Stimulated activated CD8-positive, alpha-beta memory T cell treated with anti-CD3 and anti-CD28 coated beads, Interleukin-15, amount 100 ng/mL, for 4 hours (primary cell): ENCODE results near the gene KAZN.

Source experiments
- DNase-seq, 2 donors: peaks; one replicate each; pipeline ENCODE4 v3.0.0-alpha.2; 2020; ENCODE audit warnings: low read depth in 2 of 2

Gene KAZN

DNA sequence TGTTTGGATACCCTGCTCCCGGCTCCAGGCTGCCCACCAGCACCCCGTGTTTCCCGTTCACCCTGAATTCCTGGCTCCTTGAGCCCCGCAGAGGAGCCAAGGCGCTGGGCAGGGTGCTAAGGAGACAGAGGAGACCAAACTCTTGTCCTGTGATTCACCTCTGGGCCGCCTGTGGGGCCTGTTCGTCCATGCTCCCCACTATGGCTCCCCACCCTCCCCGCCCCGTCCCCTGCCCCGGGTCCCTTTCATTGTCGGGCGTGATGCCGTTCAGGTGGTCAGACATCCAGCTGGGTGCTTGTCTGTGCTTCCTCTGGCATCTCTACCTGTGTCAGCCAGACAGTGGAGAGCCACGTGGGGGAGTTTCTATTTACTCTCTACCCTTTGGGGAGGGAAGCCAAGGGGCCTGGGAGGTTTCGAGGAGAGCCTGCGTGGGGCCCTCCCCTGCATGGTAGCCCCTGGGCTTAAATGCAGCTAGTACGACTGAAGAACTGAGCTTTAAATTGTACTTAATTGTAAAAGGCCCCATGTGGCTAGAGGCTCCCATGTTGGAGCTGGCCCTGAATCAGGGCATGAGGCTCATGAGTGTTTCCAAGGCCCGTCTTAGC, 333.7 kb downstream of the KAZN start:
- DNase-seq = no peak

DNA sequence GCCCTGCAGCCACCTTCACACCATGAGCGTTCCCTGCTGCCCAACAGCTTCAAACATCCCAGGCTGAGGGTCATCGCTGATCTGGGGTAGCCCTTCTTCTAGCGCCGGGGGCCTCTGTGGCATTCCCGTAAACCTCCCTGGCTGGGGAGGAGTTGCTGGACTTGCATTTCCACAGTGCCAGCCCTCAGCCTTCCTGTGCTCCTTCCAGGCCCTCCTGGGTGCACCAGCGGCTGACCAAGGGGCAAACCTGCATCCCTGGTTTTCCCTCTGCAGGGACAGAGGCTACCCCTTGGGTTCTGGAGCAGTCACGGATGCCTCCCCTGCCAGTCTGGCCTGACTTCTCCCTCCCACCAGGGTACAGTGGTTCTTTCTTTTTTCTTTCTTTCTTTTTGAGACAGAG, 336.4 kb downstream of the KAZN start:
- DNase-seq = no peak

DNA sequence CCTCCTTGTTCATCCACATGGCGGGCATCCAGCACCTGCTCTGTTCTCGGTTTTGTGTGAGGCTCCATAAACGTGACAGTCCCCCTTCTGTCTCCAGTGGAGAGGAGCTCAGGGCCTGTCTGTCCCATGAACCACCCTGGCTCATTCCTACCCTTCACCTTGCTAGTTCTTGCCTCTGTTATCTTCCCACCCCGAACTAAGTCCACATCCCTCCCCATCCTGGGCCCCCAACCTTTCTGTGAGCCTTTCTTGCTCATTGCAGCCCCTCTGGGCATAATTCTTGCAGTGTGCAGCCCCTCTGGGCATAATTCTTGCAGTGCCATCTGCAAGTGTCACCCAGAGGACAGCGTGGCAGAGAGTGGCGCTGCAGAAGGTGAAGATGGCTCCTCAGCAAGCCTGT, 338.3 kb downstream of the KAZN start:
- no peak for DNase-seq

DNA sequence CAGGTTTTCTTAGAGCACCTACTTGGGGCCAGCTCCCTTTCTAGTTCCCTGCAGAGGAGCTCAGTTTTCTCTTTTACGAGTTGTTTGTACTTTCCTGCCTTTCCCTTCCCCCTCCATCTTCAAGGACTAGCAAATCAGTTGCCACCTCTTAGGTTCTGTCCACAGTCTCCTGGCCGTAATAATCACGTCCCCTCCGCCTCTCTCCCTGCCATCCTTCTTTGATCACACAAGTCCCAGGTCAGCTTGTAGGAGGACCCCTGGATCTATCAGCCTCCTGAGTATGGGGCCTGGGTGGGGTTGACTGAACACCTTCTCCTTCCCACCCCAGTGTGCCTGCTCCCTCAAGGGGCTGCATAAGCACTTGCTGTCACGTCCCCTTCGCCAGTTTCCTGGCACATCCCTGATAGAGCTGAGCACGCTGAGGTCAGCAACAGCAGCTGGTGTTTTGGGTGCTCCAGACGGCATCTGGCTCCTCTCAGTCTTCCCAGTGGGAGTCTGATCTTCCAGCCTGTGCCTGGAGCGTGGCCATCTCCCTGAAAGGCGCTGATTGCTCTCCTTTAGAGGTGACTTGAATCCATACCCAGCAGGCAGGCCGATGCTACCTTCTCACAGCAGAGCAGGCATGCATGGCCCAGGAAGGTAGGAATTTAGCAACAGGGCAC, 338.9 kb downstream of the KAZN start:
- DNase-seq = no peak

DNA sequence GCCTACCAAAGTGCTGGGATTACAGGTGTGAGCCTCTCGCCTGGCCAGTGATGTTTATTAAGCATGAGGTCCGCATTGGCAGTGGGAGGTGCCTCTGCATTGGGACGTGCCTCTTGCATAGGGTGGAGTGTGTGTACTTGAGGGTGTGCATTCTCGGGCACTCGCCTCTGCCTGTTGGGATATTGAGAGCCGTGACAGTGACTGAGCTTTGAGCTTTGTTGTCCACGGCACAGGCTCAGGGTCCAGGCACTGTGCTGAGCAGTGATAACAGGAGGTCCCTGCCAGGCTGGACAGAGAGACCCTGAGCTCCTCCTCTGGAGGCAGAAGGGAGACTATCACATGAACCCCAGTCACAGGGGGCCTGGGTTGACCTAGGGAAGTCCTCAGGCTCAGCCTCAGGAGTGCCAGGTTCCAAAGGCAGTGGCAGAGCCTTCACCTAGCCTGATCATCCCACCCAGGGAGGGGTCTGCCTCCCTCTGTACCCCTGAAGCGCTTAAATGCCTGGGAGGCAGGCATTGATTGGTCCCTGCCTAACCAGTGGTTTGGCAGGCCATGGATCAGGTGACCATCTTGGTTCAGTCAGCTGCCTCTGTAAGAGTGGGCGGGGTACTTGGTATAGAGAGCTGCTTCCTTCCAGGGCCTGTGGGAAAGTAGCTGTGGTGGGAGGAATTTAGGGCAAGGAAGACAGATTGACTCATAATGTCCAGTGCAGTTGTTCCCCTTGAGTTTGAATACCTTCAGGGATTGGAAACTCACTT, 341.2 kb downstream of the KAZN start:
- DNase-seq = no peak

DNA sequence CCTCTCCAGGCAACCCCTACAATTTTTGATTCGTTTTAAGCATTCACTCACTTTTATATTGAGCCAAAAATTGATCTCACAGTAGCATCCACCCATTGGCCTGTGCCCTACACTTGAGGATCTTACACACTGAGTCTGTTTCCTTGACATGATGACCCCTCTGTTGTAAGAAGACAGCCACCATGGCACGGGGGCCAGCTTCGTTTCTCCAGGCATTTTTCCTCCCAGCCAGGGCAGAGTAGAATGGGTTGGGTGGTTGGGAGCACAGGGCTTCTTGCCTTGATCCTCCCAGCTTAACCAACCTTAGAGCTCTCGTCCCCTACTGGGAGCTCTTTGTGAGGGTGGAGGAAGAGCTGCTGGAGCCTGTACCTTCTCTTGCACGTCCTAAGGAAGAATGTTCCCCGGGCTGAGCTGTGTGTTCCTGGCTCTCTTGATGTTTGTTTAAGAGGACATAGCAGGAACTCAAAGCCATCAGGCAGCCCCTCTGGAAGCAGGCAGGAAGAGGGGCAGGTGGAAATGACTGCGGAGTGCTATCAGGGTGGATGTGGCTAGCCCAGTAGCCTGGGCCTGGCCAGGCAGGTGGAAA, 341.9 kb downstream of the KAZN start:
- no peak for DNase-seq

DNA sequence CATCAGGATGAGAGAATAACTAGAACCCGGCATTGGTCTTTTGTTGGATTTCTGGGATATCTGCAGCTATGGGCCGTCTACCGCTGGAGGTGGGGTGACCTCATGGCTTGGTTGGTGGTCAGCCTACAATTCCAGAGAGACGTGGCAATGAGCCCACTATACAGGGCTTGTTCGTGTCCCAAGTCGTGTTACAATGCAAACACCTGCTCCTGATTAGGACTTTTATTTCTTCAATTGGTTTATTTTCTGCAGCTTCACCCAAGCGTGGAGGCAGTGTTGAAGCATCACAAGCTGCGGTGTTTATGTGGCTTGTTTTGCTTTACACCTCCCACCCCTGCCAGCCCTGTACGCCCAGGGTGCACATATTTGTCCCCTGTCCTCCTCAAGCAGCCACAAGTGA, 343.4 kb downstream of the KAZN start:
- no peak for DNase-seq

DNA sequence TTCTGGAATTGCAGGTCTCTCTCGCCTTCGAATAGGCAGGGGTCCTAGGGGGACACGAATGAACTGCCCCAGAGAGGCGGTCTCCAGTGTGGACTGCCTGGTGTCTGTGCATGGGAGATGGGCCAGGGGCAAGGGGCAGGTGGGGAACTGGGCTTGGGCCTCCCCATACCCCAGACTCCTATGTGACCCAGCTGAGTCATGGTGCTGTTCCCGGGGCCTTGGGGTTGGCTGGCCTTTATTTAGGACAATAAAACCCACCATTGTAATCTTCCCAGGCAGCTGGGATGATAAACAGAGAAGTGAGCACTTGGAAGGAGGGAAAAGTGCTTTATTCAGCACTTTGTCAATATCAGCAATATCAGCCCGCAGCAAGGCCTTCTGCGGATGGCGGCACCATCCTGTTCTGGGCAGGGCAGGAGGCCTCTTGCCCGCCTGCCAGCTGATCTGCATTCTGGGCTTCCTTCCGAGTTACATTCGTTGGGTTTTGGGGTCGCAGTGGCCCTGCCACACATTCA, 346.0 kb downstream of the KAZN start:
- no peak for DNase-seq

DNA sequence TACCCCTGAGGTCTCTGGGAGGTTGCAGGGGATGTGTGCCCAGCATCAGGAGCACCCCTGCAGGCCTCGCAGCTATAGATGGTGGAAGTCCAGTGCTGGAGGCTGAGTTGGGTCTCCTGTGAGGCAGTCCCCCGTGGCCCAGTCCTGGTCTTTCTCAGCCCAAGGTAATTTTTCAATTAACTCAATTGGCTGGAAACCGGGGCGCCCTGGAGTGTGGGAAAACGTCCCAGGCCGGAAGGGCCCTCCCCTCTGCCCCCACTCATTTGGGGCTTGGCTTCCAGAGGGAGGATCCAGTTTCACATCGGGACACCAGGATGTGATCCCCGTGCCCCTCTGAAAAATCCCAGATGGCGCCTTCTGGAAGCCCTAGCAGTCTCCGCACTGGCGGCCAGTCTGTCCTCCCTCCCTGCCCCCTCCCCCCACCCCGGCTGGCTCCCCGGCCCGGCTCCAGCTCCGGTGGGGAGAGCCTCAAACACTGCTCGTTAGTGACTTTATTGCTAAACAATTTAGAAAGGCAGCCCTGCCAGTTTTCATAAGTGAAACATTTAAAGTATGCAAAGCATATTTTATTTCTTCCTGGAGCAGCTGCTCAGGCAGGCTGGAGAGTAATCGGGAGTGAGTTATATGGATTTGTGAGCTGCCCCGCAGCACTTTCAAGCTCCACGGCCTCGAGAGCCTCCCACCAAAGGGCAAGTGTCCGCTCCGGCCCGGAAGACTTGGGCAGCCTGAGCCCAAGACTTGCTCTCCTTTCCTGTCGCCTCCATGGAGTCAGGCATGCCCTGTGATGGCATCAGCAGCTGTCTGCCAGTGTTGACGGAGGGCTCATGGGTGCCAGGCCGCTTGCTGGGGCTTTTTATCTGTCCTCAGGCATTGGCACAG, 346.9 kb downstream of the KAZN start:
- DNase-seq = no peak

DNA sequence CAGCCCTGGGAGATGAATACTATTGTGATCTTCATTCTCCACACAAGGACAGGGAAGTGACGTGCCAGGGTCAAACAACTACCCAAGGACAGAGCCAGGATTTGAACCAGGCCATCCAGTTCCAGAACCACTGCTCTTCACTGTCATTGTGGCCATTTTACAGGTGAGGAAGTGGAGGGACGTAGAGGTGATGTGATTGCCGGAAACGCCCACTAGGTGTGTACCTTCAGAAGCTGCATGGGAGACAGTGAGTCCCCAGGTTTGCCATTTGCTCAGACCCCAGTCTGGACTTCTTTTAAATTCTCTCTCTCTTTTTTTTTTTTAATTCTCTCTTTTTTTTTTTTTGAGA, 347.5 kb downstream of the KAZN start:
- no peak for DNase-seq

DNA sequence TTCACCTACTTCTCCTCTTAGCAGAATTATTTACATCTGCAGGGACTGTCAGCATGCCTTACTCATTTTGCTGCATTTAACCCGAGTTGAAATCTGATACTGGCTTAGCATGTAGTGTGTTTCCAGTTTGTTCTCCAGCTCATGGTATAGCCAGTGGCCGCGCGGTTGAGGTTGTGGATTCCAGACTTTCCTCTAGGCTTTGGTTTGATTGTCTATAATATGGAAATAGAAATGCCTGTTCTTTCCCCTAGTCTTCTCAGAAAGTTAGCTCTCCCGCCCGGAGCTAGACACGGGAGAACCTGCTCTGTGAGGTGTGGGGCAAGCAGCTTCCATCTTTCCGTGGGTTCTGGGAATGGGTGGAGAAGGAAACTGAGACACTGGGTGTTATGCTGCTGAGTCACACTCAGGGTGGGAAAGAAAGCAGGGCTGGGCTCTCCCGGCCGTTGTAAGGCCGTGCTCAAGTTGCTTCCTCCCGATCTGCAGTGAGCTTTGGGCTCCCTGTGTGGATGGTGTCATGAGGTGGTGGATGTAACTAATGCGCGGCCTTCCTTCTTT, 348.3 kb downstream of the KAZN start:
- DNase-seq = no peak

DNA sequence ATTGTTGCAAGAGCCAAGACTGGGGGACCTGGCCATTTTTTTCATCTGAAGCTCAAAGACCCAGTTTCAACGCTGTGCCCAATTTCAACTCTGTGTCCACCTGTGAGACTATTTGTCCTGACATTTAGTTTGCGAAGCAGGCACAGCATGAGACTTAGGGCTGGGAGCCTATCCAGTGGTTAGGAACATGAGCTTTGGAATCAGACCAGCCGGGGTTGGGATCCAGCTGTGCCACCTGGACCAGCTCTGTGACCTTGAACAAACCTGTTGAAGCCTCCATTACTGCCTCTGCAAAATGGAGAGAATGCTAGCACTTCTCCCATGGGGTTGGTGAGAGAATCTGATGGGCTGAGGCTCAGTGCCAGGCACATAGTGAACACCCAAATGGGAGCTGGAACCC, 348.9 kb downstream of the KAZN start:
- no peak for DNase-seq

DNA sequence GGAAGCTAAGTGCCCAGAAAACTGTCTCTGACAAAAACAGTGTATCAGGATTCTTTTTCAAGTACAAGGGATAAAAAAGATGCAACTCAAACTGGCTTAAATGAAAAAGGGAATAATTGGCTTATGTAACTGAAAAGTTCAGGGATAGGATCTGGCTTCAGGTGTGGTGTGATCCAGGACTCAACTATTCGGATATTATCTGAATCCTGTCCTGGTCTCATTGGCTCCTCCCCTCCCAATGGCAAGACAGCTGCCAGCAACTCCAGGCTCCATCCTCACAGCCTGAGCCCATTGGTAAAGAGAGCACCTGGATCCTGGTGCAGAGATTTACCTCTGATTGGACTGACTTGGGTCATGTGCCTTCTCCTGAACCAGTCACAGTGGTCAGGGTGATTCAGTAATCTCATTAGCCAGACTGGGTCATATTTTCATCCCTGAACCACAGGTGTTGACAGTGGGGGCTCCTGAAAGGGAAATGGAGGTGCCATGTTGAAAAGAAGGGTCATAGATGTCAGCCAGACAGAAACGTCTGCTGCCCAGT, 349.7 kb downstream of the KAZN start:
- DNase-seq = no peak

DNA sequence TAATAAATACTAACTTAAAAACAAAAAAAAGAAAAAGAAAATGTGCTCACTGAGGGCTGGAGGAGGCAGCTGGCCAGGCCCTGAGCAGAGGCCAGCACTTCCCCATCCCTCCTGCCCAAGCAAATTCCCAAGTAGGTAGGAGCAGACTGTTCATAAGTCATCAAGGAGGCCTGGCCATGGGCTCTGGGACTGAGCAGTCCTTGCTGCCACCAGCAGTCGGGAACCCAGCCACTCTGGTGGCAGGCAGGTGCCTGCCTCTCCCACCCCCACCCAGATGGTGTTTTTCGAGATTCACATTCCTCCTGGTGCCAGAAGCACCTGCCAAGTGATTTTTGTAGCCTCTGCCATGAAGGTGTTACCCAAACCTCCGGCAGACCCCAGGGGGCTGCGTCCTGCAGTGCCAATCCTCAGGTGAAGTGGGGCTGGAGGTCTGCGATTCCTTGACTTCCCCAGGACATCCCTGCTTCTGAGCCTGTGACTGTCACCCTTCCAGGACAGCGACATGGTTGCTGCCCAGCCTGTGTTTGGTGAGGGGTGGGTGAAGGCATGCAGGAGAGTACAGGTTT, 350.9 kb downstream of the KAZN start:
- DNase-seq = no peak

DNA sequence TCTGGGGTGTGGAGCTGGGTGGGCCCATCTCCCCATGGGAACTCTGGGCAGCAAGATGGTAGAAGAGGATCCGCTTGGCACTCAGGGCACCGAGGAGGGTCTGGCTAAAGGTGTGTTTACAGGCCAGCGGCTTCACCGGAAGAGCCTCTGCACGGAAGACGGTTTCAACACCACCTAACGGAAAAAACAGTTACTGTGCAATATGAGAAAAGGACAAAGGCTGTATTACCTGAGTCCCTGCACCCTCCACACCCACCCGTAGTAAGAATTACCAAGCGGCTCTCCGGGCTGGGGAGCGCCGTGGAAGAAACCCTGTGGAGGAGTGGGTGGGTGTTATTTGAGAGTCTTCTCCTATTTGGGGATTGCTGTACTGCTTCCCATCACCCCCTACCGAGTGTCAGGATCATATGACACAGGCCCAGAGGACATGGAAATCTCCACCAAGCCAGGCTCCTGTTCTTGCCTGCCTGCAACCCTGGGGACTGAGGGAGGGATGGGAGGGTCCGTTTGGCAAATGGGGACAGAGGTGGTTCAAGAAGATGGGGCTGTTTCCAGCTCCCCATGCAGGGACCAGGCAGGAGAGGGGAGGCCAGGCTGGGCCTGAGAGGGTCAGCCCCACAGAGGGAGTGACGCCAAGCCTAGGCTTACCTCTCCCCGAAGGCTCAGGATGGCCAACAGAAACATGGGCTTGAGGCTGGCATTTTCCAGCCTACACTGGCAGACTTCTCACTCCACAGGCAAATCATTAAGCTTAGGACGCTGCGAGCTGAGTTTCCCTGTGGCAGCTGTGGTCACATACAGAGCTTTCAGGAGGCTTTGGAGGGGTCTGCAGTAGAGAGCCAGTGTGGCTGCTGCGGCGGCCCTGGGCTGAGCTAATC, 351.6 kb downstream of the KAZN start:
- DNase-seq = no peak

DNA sequence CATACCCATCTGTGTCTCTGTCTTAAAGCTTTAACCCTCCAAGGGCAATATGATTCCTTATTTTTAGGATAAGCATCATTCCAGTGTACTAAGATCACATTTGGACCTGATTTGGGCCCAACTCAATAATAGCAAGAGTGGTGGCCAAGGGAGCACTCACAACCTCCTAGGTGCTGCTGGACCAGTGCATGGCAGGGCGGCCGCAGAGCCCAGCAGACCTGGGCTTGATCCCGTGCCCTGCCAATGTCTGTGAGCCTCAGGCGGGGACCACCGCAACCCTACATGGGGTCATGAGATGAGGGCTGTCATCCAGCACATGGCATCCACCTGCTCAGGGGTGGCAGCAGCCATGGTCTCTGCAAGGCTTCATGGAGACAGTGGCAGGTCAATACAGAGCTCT, 353.3 kb downstream of the KAZN start:
- DNase-seq = no peak

DNA sequence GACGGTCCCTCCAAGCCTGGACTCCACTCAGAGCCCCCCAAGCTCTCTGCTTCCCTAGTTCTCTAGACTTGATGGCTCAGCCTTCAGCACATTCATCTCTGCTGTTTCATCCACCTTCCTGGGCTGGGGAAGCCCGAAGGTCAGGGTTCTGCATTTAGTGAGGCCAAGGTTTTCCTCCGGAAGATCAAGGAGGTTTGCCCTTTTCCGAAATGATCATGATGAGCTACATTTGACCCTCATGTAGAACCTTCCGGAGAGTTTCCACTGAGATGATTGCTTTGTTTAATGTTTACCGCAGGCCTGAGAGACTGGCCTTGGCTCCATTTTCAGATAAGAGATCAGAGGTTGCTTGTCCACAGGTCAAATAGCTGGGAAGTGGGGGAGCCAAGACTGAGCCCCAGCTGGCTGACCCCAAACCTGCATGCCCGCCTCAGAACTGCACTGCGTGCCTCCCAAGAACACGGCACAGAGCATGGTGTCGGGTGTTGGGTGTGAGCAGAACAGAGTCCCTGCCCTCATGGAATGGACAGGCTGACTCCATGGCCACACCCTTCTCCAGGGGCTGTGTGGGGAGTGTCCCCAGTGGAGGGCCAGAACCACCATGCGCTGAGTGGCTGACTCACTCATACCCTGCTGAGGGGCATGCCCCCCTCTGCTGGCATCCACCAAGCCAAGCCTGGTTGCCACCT, 354.3 kb downstream of the KAZN start:
- DNase-seq = no peak

DNA sequence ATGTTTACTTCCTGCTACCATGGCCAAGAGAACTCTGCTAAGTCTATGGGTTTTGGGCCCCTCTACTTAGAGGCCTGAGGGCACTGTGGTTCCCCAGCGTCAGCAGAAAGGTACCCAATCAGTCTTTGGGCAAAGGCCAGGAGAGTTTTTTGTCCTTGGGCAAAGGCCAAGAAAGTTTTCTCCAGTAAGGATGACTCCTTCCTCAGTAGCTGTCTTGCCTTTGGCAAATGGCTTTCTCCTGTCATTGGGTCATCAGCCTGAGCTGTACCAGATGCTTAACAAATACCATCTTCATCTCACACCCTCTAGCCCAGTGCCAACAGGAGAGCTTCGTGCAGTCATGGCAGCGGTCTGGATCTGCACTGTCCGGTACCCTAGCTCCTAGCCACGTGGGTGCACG, 355.7 kb downstream of the KAZN start:
- no peak for DNase-seq

DNA sequence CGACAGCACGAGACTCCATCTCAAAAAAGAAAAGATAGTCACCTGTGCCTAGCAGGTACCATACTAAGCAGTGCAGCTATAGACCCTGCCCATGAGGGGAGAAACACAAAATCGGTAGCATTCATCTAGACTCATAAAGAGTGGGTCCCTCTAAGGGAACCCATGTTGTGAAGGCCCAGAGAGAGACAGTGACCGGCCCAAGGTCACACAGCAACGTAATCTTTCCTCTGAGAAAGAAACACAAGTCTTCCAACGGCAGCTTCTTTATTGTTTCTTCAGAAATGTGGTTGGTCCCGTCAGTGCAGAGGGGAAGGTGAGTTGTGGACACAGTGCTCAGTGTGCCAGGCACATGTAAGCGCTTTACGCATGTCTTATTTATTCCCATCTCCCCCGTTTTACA, 356.4 kb downstream of the KAZN start:
- DNase-seq = no peak
